Central memory CD8-positive, alpha-beta T cell (primary cell): ENCODE measurements around the gene SMC6.
A peak's percentile ranks its signal among the peaks of the same experiment; 100 is the strongest.

ENCODE experiments used
- ATAC-seq: fragments of 150-1000 bp; cut with Tn5 transposase; replicated peaks from 2 replicates; pipeline ENCODE4 v1.10.0; 2022; ENCODE audit warnings: mild to moderate bottlenecking, moderate FRiP score, moderate number of reproducible peaks; ENCODE audit not compliant: poor library complexity, severe bottlenecking; ENCODE audit errors: extremely low read depth
- DNase-seq, 2 donors: peaks; one replicate each; pipeline ENCODE4 v3.0.0; 2021; ENCODE audit warnings: low spot score in 2 of 2
- H3K27ac Mint-ChIP-seq: one replicate; pipeline ENCODE4 v1.8.0; 2022; ENCODE audit warnings: low read depth, mild to moderate bottlenecking, moderate library complexity, mixed read lengths
- H3K27me3 Mint-ChIP-seq: one replicate; pipeline ENCODE4 v1.8.0; 2022; ENCODE audit warnings: mixed read lengths
- H3K36me3 Mint-ChIP-seq: one replicate; pipeline ENCODE4 v1.8.0; 2022; ENCODE audit warnings: mild to moderate bottlenecking, moderate library complexity, mixed read lengths; ENCODE audit not compliant: insufficient read depth
- H3K4me1 Mint-ChIP-seq: one replicate; pipeline ENCODE4 v1.8.0; 2022; ENCODE audit warnings: mixed read lengths
- H3K4me3 Mint-ChIP-seq: one replicate; pipeline ENCODE4 v1.8.0; 2022; ENCODE audit warnings: mild to moderate bottlenecking, moderate library complexity, mixed read lengths
- H3K9me3 Mint-ChIP-seq: one replicate; pipeline ENCODE4 v1.8.0; 2022; ENCODE audit warnings: mixed read lengths

The SMC6 gene

GRCh38 chr2:17646838-17647701, 106.5 kb downstream of the SMC6 start:
- ATAC-seq: no peak
- Mint-ChIP-seq H3K4me3 (no peak overlapping the region), H3K4me1 (no peaks in the 10 kb centered on the region), H3K27ac (no peak overlapping the region), H3K27me3 (no peaks in the 10 kb centered on the region), H3K36me3 (no peaks in the 10 kb centered on the region), H3K9me3 (no peaks in the 10 kb centered on the region)
- DNase-seq: no peak

GRCh38 chr2:17646081-17646554, 107.5 kb downstream of the SMC6 start:
- no peaks in the 10 kb centered on the region for H3K9me3 Mint-ChIP-seq
- no peak overlapping the region for H3K27ac Mint-ChIP-seq
- H3K36me3 Mint-ChIP-seq: no peaks in the 10 kb centered on the region
- no peaks in the 10 kb centered on the region for H3K27me3 Mint-ChIP-seq
- DNase-seq (peak in 1 of 2 donors; percentile 21), ATAC-seq (no peak)
- no peak overlapping the region for H3K4me3 Mint-ChIP-seq
- H3K4me1 Mint-ChIP-seq: no peaks in the 10 kb centered on the region

- Mint-ChIP-seq H3K4me3 (no peak overlapping the region), H3K4me1 (no peaks in the 10 kb centered on the region)
These were observed 108.5 kb downstream of the SMC6 start for GRCh38 chr2:17644997-17645720.

GRCh38 chr2:17643031-17643615, 110.5 kb downstream of the SMC6 start:
- DNase-seq (no peak), ATAC-seq (no peak)
- Mint-ChIP-seq H3K4me1 (no peaks in the 10 kb centered on the region), H3K4me3 (no peak overlapping the region), H3K9me3 (no peaks in the 10 kb centered on the region), H3K27ac (no peak overlapping the region), H3K27me3 (no peaks in the 10 kb centered on the region), H3K36me3 (no peaks in the 10 kb centered on the region)

More at GRCh38 chr2:17644997-17645720, 108.5 kb downstream of the SMC6 start:
- DNase-seq (no peak), ATAC-seq (no peak)
- Mint-ChIP-seq H3K27ac (no peak overlapping the region), H3K36me3 (no peaks in the 10 kb centered on the region), H3K27me3 (no peaks in the 10 kb centered on the region), H3K9me3 (no peaks in the 10 kb centered on the region)

- no peak for ATAC-seq
- Mint-ChIP-seq H3K27ac (no peak overlapping the region), H3K4me3 (no peak overlapping the region), H3K27me3 (no peaks in the 10 kb centered on the region), H3K36me3 (no peaks in the 10 kb centered on the region), H3K9me3 (no peaks in the 10 kb centered on the region), H3K4me1 (no peaks in the 10 kb centered on the region)
- no peak for DNase-seq
These were observed 113.2 kb downstream of the SMC6 start for GRCh38 chr2:17640406-17640805.

GRCh38 chr2:17638196-17638743, 115.3 kb downstream of the SMC6 start:
- no peaks in the 10 kb centered on the region for H3K36me3 Mint-ChIP-seq
- no peak for DNase-seq
- H3K27me3 Mint-ChIP-seq: peaks cover 8% of the 10 kb centered on the region
- H3K4me3 Mint-ChIP-seq: no peak overlapping the region
- no peak overlapping the region for H3K27ac Mint-ChIP-seq
- H3K9me3 Mint-ChIP-seq: no peaks in the 10 kb centered on the region
- no peaks in the 10 kb centered on the region for H3K4me1 Mint-ChIP-seq
- ATAC-seq: no peak

- no peaks in the 10 kb centered on the region for H3K4me1 Mint-ChIP-seq
- no peaks in the 10 kb centered on the region for H3K36me3 Mint-ChIP-seq
- H3K4me3 Mint-ChIP-seq: no peak overlapping the region
- H3K27me3 Mint-ChIP-seq: peaks cover 9% of the 10 kb centered on the region
- H3K27ac Mint-ChIP-seq: no peak overlapping the region
- H3K9me3 Mint-ChIP-seq: no peaks in the 10 kb centered on the region
- DNase-seq: no peak
- ATAC-seq: no peak
These were observed 116.3 kb downstream of the SMC6 start for GRCh38 chr2:17637131-17637906.

GRCh38 chr2:17636257-17636656, 117.4 kb downstream of the SMC6 start:
- H3K4me1 Mint-ChIP-seq: no peaks in the 10 kb centered on the region
- DNase-seq: no peak
- no peak overlapping the region for H3K4me3 Mint-ChIP-seq
- H3K36me3 Mint-ChIP-seq: no peaks in the 10 kb centered on the region
- H3K27ac Mint-ChIP-seq: no peak overlapping the region
- no peak for ATAC-seq
- H3K27me3 Mint-ChIP-seq: peaks cover 9% of the 10 kb centered on the region
- H3K9me3 Mint-ChIP-seq: no peaks in the 10 kb centered on the region

GRCh38 chr2:17634997-17635396, 118.6 kb downstream of the SMC6 start:
- Mint-ChIP-seq H3K4me3 (no peak overlapping the region), H3K9me3 (no peaks in the 10 kb centered on the region), H3K36me3 (no peaks in the 10 kb centered on the region), H3K27ac (no peak overlapping the region), H3K27me3 (peaks cover 9% of the 10 kb centered on the region), H3K4me1 (no peaks in the 10 kb centered on the region)
- DNase-seq (no peak), ATAC-seq (no peak)

- H3K27me3 Mint-ChIP-seq: peaks cover 9% of the 10 kb centered on the region
- H3K4me3 Mint-ChIP-seq: no peak overlapping the region
- DNase-seq (no peak), ATAC-seq (no peak)
- H3K27ac Mint-ChIP-seq: no peak overlapping the region
- no peaks in the 10 kb centered on the region for H3K4me1 Mint-ChIP-seq
- H3K36me3 Mint-ChIP-seq: no peaks in the 10 kb centered on the region
- H3K9me3 Mint-ChIP-seq: no peaks in the 10 kb centered on the region
These were observed 123.5 kb downstream of the SMC6 start for GRCh38 chr2:17630089-17630488.

- Mint-ChIP-seq H3K27me3 (peaks cover 4% of the 10 kb centered on the region), H3K4me1 (no peaks in the 10 kb centered on the region), H3K4me3 (no peak overlapping the region), H3K36me3 (no peaks in the 10 kb centered on the region), H3K27ac (no peak overlapping the region), H3K9me3 (no peaks in the 10 kb centered on the region)
- DNase-seq: no peak
- ATAC-seq: no peak
These were observed 125.0 kb downstream of the SMC6 start for GRCh38 chr2:17628349-17629261.
